NOMO-1 (cell line): Measurements from ENCODE around the gene LRMDA.

ENCODE experiments used
- DNase-seq, 2 experiments: peaks; one replicate each; lab custom pipeline; 2025; ENCODE audit not compliant: unreplicated experiment in 2 of 2; lab: John Stamatoyannopoulos, UW

LRMDA gene

GRCh38 chr10:76428551-76429367, 997.3 kb downstream of the LRMDA start:
- DNase-seq = peak; percentile 41 to 47

- DNase-seq = peak; percentile 4 to 42
These were observed 998.1 kb downstream of the LRMDA start for GRCh38 chr10:76429368-76430060.

DNA sequence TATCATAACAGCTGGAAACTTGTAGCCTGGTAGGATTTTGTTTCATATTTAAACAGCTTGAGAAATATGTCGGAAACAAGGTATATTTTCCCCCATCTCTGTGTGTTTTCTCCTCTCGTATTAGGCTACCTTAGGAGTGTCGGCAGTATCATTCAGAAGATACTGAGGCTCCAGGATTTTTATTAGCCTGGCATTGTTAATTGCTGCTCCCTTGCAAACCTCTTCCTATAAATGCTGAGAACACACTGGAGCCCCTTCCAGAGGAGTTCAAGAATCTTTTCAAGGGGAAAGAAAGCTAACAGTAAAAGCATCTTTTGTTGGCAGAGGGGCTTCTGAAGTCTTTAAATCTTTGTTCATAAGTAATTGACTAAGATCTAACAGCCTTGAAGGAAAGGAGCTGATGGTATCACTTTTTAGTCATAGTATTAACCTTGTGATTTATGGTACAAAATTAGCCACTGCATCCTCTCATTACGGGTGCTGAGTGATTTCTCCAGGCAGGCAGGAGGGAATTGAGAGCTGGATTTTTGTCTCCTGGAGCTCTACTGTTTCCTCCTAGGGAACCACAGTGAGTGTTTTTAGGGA, 998.7 kb downstream of the LRMDA start:
- no peak for DNase-seq

GRCh38 chr10:76432016-76433012, 1000.9 kb downstream of the LRMDA start:
- no peak for DNase-seq

DNA sequence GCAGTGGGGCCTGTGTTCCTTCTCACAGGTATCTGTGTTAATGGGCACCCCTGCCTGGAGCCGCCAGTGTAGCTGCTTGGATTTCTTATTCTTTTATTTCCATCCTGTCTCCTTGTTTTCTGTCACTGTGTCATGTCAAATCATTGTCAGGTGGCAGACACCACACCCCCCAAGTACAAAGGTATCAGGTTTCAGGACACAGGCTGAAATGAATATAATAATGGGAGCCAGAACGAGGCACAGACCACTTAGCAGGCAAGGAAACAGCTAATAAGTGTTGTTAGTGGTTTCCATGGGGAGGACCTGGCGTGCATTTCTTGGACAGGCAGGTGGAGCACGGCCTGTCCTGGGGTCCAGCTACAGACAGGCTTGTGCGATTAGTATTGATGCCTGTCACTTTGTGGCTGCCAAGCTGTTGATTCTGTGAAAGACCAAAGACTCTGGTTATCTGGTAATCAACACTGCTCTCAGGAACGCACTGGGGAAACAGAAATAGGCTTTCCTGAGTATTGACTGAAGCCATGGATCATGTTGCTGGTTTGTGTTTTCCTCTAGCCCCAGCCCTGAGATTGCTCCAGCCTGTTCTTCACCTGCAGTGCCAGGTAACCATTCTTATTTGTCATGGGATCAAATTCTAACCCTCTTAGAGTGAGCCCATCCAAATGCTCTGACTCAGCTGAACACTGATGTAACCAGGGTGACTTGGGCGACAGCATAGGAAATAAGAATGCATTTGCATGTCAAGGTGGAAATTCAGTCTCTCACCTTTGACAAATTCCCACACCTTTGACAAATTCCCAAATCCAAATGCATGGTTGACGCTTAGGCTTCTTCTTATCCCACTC, 1002.0 kb downstream of the LRMDA start:
- DNase-seq = no peak

GRCh38 chr10:76435157-76435556, 1003.7 kb downstream of the LRMDA start:
- DNase-seq = no peak

- DNase-seq = no peak
These were observed 1005.0 kb downstream of the LRMDA start for GRCh38 chr10:76436401-76436811.

GRCh38 chr10:76436981-76437380, 1005.6 kb downstream of the LRMDA start:
- DNase-seq = no peak

GRCh38 chr10:76440426-76440825, 1009.0 kb downstream of the LRMDA start:
- no peak for DNase-seq

GRCh38 chr10:76442113-76442512, 1010.7 kb downstream of the LRMDA start:
- no peak for DNase-seq

DNA sequence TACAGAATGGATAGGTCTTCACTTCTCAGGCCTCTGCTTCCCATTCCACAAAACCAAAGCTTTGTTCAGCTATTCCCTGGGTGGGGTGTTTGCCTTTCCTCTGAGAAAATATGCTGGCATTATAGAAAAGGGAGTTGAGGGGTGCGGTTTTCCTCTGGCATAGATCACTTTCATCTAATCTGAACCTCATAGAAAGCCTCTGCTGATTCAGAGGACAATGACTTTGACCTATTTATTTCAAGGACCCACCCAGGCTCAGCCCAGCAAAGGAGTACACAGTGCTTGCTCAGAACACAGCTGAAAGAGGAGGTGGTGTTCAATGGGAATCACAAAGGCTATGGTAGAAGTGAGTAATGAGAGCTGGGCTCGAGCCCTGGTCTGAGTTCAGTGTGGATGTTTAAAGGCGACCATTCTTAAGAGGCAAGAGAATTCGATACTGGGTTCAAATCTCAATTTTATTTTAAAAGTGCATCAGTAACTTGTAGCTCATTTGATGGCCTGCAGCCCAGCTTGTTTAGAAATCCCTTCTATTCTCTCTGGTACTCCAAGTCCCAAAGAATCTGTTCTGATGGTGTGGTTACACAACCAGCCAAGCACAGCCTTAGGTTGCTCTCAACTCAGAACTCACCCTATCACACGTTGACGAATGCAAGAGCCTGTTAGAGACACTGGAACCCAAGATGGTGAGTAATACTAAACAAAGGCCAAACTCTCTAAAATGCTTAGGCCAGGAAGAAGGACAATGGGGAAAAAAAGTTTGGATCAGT, 1012.8 kb downstream of the LRMDA start:
- no peak for DNase-seq

GRCh38 chr10:76447578-76447977, 1016.2 kb downstream of the LRMDA start:
- no peak for DNase-seq

DNA sequence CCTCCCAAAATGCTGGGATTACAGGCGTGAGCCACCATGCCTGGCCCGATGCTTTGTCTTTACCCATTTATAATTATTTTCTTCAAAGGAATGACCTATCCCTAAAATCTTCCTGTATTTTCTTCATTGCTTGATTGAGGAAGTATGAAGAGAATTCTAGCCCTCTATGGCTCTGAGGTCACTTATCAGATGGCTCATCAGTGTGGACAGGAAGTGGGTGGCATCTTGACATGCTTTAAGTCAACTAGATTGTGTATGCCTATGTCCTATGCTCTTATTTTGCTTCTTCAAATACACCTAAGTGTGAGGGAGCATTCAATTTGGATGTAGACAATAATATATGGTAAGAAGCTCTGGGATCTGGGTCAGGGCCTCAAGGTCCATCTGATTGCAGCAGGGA, 1020.5 kb downstream of the LRMDA start:
- DNase-seq = no peak

DNA sequence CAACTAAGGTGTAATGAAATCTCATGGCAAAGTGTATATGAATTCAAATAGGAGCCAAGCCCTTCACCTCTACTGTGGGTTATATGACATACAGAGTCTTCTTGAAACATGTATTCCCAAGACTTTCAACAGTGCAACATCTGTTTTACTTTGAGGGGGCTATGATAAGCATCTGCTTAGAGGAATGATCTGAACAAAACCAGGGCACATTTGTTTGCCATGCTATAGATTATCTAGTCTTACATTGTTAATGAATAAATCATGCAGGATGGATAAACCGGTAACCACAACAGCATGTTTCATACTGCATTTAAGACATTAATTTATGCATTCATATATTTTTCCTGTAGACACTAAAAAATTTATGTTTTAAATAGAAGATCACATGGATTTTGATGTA, 1021.9 kb downstream of the LRMDA start:
- no peak for DNase-seq

GRCh38 chr10:76453997-76454396, 1022.6 kb downstream of the LRMDA start:
- DNase-seq = no peak

- no peak for DNase-seq
These were observed 1023.2 kb downstream of the LRMDA start for GRCh38 chr10:76454506-76455140.

DNA sequence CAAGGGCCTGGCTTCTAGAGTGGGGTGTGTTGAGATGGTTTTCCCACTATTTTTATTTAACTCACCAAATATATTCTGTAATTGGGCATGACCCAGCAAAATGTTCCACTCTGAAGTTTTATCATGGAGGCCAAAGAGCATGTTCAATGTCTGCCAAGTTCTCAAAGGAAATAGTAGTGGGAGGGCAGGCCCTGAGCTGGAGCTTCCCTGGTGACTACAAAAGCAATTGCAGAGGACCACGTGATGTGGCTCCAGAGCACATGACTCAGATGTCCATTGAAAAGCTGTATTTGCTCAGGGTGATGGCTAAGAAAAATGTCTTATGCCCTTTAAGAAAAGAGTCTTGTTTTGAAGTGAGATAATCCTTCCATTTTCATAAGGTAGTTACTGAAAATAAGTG, 1024.8 kb downstream of the LRMDA start:
- DNase-seq = no peak

GRCh38 chr10:76459016-76459730, 1027.7 kb downstream of the LRMDA start:
- no peak for DNase-seq
